HG02642 (cell line): Measurements from ENCODE around the gene MACROD1.

ENCODE experiments used
- ATAC-seq: cut with Tn5 transposase; IDR thresholded peaks from one replicate; pipeline ENCODE4 v1.9.1; 2021; ENCODE audit warnings: mild to moderate bottlenecking; ENCODE audit not compliant: unreplicated experiment, poor library complexity

MACROD1 gene

DNA sequence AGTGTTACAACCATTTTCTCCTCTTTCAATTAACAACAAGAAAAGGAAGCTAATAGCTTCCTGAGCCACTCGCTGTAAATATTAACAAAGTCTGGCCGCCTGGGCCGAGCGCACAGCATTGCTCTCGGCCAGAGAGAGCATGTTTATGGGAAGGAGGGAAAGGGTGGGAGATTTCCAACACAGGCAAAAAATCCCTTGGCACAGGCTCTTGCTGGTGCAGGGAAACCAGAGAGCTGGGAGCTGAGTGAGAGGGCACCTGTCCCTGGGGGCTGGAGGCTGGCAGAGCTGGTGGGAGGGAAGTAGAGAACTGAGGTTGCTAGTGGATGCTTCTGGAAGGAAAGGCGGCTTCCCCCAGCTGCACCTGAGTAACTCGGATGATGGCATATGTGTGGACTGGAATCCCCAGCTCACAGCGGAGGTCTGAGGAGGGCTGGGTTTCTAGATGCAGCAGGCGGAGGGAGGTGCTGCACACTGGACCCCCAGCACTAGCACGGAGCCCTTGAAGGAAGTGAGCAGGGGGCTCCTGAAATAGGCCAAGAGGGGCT, 70.6 kb downstream of the MACROD1 start:
- ATAC-seq: no peak

DNA sequence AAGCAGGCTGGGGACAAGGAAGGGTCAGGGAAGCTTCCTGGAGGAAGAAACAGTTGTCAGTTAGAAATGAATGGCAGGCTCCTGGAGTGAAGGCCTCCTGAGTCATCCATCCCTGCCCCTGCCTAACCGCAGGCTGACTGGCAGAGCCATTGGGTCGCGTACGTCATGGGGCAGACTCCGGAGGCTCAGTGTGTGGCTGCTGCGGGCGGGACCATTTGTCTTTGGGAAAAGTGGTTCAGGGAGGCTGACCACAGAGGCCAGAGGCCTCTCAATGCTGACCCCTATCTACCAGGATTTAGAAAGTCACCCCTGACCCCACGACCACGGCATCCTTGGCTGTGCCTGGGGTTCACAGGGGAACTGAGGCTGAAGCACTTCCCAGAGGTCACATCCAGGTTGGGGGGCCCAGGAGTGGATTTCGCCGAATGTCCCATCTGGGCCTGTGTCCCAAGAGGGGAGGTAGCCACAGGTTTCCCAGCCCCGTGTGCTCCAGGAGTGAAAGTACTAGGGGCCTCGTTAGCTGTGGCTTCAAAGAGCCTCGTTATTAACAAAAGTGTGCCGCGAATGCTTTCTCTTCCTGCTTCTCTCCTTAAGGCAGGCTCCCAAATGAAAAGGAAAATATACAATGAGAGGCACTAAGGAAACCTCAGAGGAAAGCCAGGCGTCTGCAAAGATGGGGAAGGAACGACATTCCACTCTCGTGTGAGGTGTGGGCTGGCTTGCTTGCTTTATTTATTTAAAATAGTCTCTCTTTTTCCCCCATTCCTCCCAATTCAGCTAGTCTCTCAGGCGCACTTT, 71.3 kb downstream of the MACROD1 start:
- ATAC-seq: no peak

DNA sequence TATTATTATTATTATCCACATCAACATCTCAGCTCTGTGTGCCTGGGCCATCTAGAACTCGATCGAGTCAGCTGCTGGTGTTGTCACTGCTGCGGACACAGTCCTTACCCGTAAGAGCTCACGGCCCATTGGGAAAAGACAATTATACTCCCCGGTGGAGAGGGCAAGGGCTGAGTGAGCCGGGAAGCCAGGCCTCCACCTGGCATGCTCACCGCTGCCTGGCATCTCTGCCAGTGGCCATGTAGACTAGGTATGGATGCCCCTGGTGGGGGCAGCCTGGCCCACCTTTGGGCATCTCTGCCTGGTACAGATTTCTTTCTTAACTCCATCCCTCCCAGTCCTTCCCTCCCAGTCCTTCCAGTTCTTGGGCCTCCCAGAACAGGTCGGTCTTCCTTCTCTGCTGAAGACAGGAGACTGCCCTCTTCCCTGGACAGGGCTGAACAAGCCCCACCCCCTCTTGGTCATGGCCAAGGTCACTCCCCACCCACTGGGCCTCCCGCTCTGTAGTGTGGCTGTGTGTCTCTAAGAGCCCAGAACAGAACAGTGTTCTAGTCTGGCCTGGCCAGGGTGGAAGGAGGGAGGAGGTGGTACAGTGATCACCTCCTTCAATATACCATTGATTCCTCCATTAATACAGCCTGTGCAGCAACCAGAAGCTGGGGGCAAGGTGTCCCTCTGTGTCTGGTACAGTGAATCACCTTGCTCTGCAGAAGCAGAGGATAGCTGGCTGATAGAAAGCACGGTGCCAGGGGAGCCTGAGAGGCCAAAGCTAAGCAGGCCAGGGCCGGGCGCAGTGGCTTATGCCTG, 72.5 kb downstream of the MACROD1 start:
- no peak for ATAC-seq

DNA sequence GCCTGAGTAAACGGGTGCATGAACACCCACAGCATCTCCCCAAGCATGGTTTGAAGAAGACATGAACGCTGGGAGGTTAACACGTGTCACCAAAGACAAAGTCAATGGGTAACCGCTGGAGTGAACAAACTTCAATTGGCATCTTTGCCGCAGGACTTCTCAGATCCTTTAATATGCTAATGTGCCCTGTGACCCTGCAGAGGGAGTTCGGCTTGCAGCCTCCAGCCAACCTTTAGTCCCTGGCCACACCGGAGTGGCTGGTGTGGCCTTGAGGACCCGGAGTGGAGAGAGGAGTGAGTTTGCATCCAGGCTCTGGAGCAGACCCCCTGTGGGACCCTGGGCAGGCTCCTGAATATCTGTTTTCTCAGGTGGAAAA, 73.2 kb downstream of the MACROD1 start:
- ATAC-seq: no peak

DNA sequence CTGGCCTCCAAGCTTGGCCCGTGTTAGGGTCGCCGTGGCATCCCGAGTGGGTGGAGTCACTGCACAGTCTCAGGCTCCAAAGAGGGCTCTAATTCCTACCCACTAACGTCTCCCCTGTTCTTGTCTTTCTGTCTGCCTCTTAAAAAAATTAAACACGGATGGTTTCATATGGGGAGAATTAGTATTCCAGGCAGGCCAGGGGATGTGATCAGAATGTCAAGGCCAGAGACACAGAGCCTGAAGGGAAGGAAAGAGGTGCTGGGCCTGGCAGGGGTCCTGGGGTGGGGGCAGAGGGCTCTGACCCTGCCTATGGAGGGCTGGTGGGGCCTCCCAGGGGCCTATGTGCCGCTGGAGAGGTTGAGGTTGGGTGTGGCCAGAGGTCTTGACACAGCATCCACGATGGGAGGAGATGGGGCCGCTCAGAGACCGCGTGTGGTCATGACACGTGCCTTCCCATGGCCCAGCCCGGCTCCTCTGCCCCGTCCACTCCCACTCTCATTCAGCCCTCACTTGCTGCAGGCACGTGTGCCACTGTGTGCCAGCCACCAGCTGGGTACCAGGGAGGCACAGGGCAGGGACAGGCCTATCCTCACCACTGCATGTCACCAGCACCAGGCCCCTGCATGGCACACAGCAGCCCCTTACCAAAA, 73.7 kb downstream of the MACROD1 start:
- ATAC-seq: no peak

DNA sequence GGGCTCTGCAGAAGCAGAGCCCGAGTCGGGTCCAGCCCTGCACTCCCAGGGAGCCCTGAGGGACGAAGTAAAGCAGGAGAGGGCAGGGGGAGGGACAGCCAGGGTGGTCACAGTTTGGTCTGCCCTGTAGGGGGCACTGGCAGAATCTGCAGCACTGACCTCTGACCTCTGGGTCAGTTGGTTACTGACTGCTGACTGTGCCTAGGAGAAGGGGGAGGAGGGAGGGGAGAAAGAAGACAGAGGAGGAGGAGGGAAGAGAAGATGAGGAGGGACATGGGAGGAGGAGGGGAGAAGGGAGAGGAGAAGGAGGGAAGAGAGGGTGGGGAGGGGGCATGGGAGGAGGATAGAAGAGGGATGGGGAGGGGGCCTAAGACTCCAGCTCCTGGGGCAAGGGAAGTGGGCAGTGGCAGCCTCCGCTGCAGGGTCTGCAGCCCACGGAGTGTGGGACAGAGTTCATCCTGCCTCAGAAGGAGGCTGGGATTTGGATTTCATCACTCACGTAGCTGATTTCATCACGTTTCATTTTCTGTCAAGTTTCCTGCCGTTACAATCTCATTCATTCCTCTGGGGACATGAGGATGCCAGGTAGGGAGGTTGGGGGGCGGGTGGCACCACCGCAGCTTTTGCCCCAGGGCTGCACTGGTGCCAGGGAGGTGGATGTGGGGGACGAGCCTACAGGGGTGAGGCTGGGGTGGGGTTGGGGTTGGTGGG, 75.0 kb downstream of the MACROD1 start:
- no peak for ATAC-seq

DNA sequence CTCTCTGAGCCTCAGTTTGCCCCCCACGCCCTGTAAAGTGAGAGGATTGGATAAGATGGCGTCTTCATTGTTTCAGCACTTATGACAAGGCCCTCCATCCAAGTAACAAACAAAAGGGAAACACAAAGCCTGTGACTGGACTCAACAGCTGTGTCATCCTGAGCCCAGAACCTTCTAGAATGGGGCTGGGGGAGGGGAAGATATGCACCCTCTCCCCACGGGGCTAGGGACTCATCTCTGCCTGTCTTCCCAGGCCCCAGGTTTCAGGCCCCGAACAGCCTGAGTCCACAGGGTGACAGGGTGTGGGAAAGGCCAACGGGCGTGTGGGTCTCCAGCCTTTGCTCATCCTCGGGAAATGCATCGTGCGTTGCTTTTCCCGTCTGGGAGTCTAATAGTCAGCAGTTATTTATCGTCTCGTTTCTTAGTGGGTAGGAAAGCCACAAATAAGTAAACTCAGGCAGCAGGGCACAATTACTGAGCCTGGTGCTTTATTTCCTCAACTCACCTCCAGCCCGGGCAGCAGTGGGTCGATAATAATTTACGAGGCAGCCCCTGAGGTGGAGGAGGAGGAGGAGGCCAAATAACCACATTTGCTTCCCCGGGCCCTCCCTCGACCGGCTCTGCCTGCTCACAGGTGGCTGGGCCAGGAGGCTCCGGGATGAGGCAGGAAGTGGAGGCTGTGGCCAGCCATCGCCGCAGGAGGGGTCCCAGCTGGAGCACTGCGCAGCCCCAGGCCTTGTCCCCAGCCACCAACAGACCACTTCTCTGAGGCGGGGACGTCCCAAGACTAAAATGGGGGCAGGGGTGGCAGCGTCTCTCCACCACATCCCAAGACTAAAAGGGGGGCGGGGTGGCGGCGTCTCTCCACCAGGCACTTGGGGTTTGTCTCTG, 75.8 kb downstream of the MACROD1 start:
- no peak for ATAC-seq

DNA sequence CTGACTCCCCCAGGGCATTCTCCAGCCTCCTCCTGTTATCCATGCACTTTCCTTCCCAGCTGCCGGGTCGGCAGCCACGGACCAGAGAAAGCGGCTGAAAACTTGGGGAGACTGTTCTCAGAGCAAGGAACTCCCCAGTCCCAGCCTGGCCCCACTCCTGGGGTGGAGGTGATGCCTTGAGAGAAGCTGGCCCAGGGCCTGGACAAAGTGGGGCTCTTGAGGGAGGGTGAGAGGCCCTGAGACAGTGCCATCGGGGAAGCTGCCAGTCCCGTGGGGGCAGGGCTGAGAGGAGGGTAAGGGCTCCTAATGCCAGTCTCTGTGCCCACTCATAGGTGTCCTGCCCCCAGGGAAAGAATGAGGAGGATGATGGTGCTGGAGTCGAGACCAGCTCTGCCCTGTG, 76.4 kb downstream of the MACROD1 start:
- ATAC-seq: no peak

DNA sequence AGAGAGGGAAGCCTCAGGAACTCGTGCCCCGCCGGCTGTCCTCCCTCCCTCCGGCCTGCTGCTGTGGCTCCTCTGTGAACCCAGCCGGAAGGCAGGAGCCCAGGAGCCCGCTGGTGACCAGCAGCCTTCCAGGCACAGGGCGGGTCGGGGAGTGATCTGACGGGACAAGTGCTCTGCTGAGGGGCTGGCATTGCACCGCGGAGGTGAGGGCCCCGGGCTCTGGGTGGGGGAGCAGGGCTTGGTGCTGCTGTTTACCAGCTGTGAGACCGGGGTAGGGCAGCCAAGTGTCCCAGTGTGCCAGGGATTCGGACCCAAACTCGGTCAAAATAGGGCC, 76.9 kb downstream of the MACROD1 start:
- no peak for ATAC-seq

DNA sequence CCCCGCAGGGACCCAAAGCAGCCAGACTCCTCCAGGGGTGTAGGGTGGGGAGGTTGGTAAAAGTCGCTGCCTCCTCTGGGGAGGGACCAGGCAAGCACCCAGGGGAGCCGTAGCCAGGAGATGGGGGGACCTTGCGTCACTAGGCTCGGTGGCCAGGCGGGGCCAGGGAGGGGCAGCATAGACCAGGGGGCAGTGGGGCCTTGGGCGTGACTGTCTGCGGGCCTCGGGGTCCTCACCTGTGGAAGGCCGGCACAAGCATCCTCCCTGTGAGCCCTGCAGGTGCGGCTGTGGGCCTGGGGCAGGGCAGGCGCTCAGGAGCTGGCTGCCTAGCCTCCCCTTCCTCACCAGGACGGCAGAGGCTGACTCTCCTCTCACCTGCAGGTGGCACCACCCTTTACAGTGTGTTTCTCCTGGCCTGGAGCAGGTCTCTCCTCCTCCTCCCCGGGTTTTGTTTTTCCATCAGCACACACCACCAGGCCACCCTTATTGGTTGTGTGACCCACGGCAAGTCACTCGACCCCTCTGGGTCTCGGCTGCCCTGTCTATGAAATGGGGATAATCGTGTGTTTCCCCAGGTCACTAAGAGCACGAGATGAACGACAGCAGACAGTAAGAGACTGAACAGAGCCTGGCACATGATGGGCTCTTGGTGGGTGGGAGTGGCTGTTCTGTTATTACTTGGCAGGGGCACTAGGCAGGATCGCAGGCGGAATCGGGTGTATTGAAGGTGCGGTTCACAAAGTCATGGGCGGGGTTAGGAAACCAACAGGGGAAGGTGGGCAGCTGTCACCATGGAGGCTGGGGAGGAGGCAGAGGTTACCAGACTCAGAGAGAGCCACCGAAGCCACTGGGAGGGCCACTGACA, 77.5 kb downstream of the MACROD1 start:
- ATAC-seq: no peak

DNA sequence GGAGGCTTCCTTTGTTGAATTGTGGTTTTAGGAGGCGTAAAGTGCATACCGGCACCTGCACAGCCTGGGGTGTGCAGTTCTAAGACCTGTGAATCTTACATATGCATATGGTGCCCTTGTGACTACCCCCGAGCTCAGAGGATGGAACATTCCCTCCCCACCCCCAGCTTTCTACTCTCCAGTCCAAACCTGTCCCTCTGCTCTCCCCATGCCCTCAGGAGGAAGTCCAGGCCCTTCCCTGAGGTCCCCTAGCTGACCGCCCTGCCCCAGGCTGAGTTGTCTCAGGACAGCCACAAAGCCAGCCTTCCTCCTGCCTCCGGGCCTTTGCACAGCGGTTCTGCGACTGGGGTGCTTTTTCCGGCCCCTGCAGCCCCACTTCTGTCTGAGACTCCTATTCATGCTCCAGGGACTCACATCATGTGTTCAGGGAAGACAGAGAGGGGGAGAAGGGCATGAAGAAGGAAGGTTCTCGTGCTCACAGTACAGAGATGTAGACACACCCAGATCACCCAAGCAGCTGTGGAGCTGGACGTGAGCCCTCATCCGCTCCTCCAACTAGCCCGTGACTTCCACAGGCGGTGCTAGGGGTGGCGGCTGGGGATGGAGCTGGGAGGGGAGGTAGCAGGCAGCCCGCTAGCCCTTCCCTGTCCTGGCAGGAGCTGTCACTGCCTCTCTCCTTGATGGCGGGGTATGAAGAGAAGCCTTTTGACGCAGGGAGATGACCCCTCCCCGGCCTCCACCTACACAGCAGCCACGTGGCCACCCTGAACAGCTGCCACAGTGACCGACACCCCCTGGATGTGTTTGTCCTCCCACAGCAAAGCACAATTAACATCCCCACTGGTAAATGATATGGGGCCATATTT, 79.4 kb downstream of the MACROD1 start:
- ATAC-seq: no peak

DNA sequence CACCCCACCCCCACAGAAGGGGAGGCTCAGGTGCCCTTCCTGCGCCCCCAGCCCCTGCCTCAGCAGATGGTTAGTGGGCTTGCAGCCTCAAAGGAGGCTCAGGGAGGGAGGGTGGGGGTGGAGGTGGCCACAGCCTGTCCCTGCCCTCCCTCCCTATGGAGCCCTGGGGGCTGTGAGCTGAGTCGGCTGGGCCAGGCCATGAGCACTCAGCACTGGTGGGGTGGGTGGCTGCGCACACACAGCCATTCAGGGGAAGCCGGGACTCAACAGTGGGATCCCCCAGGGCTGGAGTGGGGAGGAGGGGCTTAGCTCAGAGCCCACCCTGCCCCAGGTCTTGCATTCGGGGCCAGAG, 80.0 kb downstream of the MACROD1 start:
- ATAC-seq: no peak

DNA sequence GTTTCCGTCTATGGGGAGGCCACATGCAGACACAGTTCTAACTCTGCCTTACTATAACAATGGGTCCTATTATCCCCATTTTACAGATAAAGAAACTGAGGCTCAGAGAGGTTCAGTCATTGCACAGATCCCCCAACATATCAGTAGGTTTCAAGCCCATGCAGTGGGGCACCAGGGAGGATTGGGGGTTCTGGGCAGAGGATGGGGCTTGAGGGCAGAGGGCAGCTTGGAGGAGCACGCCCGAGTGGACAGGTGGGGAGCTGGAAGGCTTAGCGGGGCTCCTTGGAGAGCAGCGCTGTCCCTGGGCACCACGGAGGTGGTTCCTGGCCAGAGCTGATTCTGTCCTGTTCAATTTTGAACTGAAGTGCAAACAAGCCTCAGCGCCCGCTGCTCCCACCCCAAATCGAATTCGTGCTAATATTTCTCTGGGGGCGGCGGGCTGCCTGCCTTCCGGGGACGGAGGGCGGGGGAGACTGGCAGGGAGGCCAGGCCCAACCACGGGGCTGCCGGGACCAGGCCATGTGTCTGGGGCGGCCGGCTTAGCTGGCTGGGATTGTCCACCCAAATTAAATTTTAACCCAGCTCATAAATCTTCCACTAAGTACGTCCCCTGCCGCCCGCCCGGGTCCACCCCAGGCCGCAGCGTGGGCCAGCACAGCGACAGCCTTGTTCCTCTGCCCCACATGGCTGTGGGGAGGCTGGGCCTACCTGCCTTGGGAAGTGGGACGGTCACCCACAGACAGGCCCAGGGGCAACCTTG, 80.8 kb downstream of the MACROD1 start:
- no peak for ATAC-seq

DNA sequence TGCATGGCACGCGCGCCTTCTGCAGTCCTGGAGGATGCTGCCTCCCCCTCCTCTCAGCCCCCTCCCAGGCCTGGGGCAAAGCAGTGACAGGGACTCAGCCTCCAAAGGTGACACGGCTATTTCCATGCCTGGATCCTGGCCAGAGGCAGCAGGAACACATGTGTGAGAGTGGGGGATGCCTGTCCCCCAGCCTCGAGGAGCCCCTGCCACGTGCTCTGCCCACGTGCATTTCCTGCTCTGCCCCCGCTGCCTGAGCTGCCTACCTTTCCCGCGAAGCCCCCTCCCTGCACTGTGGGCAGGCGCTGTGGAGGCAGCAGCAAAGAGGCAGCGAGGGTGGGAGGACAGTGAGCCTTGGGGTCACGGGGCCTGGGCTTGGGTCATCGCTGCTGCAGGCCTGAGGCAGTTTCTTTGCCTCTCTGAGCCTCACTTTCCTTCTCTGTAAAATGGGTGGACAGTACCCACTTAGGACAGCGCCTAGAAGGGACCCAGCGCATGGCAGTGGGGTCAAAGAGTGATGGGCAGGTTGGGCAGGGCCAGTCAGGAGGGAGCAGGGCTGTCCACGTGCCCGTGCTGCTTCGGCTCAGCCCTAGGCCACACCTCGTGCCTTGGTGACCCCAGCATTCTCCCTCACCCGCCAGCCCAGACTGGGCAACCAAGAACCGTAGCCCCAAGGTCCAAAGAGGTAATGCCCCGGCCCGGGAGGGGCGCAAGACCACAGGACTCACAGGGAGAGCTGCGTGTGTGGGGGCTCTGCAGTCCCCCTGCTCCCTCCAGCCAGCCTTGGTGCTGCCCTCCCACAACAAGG, 81.6 kb downstream of the MACROD1 start:
- ATAC-seq: no peak

DNA sequence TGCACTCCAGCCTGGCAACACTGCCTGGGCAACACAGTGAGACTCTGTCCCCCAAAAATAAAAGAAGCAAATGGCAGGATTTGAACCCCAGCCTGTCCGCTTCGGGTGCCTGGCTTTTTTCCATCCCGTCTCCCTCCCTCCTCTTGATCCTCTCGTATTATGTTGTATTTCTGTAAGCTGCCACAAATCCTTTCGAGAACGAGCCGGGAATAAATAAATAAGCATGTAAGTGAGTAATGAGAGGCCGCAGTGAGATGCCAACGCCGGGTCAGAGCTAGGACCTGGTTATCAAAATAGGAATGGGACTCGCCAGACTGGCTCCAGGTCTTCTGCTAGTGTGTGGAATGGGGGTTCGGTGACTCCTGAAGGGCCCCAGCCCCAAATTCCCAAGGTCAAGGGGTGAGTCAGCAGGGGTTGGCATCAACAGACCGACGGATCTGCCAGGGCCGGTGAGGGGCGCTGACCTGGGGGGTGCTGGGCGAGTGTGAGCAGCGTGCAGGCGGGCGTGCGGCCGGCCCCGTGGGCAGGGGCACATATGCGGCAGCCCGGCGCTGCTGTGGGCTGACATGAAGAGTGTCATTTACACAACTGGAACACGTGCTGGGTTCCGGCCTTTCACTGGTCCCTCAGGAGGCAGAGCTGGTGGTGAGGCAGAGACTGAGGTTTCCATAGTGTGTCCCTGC, 82.4 kb downstream of the MACROD1 start:
- no peak for ATAC-seq
